DMS153 (cell line): ENCODE measurements around the gene STARD3NL.
"Not testable (repeated sequence)": the region's sequence is repeated elsewhere in the genome, so short reads cannot be mapped to it uniquely, and the experiment has no call there.

Source experiments
- DNase-seq: peaks from one replicate; lab custom pipeline; 2025; lab: John Stamatoyannopoulos, UW

The STARD3NL gene, protein sequence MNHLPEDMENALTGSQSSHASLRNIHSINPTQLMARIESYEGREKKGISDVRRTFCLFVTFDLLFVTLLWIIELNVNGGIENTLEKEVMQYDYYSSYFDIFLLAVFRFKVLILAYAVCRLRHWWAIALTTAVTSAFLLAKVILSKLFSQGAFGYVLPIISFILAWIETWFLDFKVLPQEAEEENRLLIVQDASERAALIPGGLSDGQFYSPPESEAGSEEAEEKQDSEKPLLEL

GRCh38 chr7:38178004-38178694 is at the start of gene STARD3NL:
TSS of gene STARD3NL (plus strand) at chr7:38178245. CDS start at chr7:38207505, 29,260 bp downstream.
- peak; percentile 100 for DNase-seq

- DNase-seq, result no peak
Observed at GRCh38 chr7:38129162-38129561, 48.9 kb upstream of the STARD3NL start.

DNA sequence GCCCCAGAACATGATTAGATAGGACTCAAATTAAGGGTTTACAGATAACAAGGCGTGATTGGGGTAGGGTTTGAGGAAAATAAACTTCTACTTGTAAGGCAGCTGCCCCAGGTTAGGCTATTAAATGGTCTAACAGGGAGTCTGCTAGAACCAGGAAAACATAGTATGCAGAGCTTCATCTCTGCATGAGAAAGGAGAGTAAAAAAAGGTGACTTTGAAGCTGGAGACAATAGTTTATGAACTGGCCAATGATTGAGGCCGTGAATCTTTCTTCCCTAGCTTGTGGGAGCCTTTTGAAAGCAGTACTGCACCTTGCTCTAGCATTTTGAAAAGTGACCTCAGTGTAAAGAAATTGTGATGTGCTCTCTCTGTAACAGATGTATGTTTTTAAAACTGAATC is 48.5 kb upstream of the STARD3NL start:
- DNase-seq, result no peak

- no peak for DNase-seq
Observed at GRCh38 chr7:38138171-38138570, 39.9 kb upstream of the STARD3NL start.

DNA sequence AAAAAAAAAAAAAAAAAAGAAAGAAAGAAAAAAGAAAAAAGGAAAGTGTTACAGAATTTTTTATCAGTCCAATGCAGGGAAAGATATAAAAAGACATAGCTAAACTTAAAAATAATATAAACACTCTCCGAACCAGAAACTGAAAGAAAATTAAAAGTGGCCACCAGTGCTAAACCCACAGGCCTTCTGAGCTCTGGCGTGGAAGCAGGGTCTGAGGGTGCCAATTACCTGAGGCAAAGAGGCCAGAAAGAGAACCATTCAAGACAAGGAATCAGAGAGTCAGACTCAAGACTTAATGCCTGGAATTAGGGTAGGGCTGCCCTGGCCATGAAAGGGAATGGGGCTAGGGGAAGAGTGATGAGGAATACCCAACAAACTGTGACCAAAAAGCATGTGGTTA is 36.9 kb upstream of the STARD3NL start:
- no peak for DNase-seq

GRCh38 chr7:38142736-38143135 is 35.3 kb upstream of the STARD3NL start:
- no peak for DNase-seq

DNA sequence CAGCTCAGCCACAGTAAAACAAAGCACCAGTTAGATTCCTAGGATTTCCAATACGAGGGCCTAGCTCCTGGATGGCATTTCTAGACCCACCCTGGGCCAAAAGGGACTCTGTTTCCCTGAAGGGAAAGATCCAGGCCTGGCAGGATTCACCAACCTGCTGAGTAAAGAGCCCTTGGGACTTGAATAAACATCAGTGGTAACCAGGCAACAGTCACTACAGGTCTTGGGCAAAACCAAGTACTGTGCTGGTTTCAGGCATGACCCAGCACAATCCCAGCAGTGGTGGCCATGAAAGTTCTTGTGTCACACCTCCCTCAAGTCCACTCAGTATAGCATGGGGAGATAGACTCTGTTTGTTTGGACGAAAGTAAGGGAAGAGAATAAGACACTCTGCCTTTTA is 31.0 kb upstream of the STARD3NL start:
- peak; percentile 25 for DNase-seq

DNA sequence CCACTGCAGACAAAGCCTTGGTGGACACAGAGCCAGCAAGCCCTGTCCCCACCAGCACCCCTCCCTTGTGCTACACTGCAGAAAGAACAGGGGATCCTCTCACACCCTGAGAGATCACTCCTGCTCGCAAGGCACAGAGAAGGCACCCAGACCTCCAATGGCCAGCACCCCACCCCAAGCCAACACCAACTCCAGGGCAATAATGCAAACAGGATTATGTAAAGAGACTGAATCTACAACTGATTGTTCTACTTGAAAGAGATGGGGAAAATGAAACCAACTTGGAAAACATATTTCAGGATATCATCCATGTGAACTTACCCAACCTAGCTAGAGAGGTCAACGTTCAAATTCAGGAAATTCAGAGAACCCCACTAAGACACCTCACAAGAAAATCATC is 26.5 kb upstream of the STARD3NL start:
- no peak for DNase-seq

DNA sequence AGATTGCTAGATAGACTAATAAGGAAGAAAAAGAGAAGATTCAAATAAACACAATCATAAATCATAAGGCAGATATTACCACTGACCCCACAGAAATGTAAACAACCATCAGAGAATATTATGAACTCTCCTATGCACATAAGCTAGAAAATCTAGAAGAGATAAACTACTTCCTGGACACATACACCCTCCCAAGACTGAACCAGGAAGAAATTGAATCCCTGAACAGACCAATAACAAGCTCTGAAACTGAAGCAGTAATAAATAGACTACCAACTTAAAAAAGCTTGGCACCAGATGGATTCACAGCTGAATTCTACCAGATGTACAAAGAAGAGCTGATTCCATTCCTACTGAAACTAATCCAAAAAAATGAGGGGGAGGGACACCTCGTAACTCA is 24.5 kb upstream of the STARD3NL start:
- DNase-seq, result no peak

- no peak for DNase-seq
Observed at GRCh38 chr7:38154278-38154677, 23.8 kb upstream of the STARD3NL start.

- DNase-seq, result no peak
Observed at GRCh38 chr7:38160003-38160571, 18.0 kb upstream of the STARD3NL start.

GRCh38 chr7:38162036-38162435 is 16.0 kb upstream of the STARD3NL start:
- DNase-seq, result no peak

DNA sequence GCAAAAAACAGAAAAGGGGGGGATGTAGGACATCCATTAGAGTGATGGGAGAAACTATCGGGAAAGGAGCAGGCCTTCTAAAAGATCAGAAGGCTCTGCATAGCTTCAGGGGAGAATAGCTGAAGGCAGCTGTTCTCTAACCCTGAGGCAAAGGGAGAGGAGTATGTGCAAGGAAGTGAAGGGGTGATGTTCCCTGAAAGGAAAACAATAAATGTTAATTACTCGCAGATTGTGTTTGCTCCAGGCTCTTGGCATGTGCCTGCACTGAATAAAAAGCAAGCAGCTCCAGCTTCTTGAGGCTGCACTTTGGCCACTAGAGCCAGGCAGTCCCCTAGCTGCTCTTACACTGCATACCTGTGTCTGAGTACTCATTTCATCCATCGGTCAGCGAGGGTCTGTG is 14.4 kb upstream of the STARD3NL start:
- no peak for DNase-seq

- no peak for DNase-seq
Observed at GRCh38 chr7:38168890-38169570, 9.0 kb upstream of the STARD3NL start.

DNA sequence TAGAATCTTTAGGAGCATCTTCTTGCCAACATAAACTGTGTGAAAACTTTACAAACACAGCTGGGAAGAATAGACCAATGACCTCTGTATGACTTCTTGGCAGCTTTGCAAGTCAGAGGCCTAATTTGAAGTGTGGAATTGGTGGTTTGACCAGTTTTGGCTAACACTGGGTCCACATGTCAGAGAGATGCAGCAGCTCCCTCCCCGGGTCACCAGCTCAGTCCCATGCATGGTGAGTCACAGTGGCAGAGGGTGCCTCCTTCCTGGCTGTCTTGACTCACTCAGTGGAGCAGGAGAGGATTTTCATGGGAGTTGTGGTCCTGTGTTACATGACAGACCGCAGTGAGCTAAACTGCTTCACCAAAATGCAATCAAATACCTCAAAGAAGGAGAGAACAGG is 8.2 kb upstream of the STARD3NL start:
- DNase-seq, result no peak

- DNase-seq, result no peak
Observed at GRCh38 chr7:38171623-38172391, 6.2 kb upstream of the STARD3NL start.

GRCh38 chr7:38175547-38175946 is 2.5 kb upstream of the STARD3NL start:
- not testable (repeated sequence) for DNase-seq

DNA sequence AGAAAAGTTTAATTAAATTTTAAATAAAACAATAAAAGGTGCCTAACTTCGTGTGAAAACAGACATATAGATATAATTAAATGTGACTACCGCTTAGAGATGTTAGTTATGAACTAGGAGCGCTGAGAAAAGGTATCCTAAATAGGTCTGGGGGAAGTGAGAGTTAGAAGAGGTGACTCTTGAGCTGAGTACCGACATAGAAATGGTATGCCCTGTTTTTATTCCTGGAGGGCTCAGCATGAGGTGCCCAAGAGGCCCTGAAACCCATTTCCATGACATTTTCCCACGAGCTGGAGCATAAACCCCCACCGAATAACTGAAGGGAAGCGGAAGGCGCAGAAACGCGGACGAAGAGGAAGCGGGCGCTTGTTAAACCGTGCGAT is 433 bp upstream of the STARD3NL start:
- DNase-seq, result no peak

- DNase-seq, result no peak
Observed at GRCh38 chr7:38178695-38179344, 775 bp downstream of the STARD3NL start.

DNA sequence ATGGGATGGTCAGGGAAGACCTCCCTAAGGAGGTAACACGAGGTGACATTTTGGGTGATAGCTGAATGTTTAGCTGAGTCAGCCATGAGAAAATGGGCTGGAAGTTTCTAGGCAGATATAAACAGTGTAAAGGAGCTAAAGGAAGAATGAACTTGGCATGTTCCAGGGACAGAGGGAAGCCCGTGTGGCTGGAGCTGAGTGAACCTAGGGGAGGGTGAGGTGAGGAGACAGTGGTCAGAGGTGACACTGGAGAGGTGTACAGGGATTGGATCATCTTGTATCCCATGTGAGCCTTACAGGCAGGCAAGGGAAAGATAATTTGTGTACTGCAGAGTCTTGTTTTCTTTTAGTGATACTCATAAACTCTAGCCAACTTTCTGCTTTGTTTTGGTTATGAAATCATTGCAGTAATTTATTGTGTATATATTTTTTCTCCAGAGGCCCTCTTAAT is 1.8 kb downstream of the STARD3NL start:
- no peak for DNase-seq

GRCh38 chr7:38181111-38181510 is 3.1 kb downstream of the STARD3NL start:
- DNase-seq, result no peak

DNA sequence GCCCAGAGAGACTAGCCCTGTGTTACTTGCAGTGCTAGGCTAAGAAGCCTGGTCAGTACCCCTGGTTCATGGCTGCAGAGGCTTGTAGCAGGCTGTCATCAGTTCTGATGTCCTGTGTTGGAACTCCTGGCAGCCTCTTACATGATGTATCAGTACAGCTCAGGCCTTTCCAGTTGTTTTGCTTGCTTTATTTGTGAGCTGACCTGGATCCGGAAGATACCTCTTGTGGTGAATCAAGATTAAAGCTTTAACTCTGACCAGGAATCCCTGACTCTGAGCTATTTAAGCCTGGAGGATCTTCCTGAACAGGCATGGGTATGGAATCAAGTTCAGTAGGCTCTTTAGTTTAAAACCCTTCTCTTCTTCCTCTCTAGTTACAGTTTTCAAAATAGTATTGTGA is 4.4 kb downstream of the STARD3NL start:
- DNase-seq, result no peak
